LHCN-M2 (cell line): ENCODE data around the gene TMEM186. TPM values are rescaled to one million over a fixed set of nuclear protein-coding genes. Genes with fewer than 3 reads are reported as not detected.
"Not testable (repeated sequence)": the region's sequence is repeated elsewhere in the genome, so short reads cannot be mapped to it uniquely, and the experiment has no call there.

Experiments used
- DNase-seq: peaks from one replicate; pipeline ENCODE4 v3.0.0-alpha.2; 2012; ENCODE audit warnings: low read depth
- total RNA-seq: library from RNA; depleted of rRNA; stranded (reverse); fragments of >200 nt; gene quantifications from 2 replicates; pipeline ENCODE4 v1.2.3, GENCODE V29; 2014

TMEM186 gene
- total RNA-seq, 1 experiment from 2014 or later: 4.4 TPM

DNA sequence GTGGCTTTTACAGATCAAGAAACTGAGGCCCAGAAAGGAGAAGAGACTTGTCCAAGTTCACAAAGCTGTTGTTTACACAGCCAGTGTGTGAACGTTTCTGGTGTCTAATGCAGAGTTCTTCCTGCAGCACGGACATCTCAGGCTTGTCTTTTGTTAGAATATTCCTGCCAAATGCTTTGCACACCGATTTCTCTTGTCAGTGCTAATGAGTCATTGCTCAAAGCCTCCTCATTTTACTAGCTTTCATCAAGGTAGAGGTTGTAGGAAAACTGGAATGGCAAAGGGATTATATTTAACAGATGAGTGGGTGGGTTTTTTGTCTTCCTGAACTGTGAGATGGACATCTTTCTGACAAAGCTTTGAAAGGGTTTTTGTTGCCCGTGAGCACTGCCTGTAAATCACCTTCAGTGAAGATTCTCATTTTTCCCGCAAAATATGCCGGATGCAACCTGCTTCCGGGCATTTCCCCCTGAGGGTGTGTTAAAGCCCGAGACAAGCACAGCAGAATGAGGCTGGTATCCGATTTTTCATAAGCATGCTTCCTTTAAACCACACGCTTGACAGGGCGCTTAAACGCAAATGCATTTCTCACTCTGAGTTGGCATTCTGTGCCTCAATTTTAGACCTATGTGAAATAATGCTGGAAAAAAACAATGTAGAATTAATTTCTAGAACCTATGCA is 14.9 kb upstream of the TMEM186 start:
- no peak for DNase-seq

GRCh38 chr16:8808613-8809353 is 11.3 kb upstream of the TMEM186 start:
- DNase-seq: no peak

DNA sequence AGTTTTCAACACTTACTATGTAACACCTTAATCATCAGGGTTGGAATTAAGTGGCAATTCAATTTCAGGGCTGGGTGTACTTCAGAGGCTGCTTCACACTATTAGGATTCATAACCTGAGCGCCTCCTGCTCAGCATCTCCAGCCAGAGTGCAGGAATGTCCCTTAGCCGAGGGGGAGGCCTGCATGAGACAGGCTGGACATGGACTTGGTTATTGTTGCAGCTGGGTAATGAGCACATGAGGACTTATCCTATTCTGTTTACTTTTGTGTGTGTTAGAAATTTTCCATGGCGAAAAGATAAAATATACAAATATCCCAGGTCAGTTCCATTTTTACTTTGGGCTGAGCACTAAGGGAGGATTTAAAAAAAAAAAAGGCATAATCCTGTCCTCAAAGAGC is 10.6 kb upstream of the TMEM186 start:
- DNase-seq: no peak

DNA sequence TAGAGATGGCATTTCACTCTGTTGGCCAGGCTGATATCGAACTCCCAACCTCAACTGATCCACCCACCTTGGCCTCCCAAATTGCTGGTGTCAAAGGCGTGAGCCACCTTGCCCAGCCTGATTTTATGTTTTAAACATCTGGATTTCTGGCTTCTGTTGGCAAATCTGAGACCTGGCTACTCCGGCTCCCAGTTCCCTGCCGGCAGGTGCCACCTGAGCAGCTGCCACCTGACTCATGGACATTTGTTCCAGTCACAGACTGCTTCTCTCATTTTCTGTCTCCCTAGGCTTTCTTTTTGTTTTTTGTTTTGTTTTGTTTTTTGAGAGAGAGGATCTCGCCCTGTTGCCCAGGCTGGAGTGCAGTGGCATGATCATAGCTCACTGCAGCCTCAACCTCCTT is 9.8 kb upstream of the TMEM186 start:
- DNase-seq: no peak

DNA sequence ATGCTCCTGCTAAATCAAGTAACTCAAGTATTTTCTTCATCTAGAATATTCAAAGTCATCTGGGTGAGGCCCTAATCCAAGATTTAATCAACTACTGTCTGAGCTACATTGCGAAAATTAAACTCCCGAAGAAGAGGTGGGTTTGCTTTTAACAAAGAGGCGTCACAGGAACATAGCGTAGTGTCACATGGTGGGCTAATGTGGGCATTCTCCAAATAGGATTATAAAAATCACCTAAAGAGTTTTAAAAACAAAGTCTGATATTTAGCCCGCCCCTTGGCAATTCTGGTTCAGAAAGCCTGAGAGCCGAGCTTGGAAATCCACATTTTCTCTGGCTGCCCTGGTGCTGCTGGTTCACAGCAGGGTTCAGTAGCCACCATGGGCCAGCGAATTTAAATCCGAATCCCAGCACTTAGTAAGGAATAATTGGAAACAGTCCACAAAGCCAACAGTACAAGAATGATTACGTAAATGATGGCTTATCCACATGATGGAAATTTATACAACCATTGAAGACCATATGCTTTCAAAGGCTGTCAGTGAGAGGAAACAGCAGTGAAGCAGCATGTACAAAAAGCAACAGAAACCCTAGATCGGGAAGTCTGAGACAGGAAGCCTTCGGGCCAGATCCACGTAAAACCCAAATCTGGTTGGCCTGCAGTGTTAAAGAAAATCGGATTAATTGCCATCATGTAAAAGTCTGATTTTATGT is 9.0 kb upstream of the TMEM186 start:
- DNase-seq: no peak

- DNase-seq: no peak
Measured at GRCh38 chr16:8804313-8804712, 6.9 kb upstream of the TMEM186 start.

- DNase-seq: not testable (repeated sequence)
Measured at GRCh38 chr16:8803733-8804132, 6.3 kb upstream of the TMEM186 start.

GRCh38 chr16:8801701-8802100 is 4.3 kb upstream of the TMEM186 start:
- no peak for DNase-seq

DNA sequence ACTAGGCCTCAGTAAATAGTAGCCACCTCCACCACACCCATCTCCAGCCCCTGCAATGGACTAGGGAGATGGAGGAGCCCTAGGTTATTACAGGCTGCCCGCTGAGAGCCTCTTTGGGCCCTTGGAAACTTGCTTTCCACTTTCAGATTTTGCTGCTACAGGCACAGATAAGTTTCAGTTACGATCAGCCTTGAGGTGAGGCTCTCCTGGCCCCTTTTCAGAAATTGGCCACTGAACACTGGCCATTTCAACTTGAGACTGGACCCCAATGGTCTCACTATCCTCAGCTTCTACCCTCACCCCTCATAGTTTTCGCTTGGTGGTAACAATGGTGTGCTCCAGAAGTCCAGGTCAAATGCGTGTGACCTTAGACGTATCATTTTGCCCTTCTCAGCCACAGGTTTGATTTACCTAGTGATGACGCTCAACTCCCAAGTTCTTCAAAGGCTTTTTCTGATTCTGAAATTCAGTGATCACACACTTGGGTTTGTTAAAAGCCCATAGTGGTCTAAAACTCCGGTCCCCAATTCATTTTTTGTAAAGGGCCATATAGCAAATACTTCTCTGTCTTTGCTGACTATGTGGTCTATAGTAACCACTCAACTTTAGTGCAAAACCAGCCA is 1.2 kb upstream of the TMEM186 start:
- DNase-seq: no peak

GRCh38 chr16:8798174-8798527 is 712 bp upstream of the TMEM186 start:
- peak; percentile 23 for DNase-seq

DNA sequence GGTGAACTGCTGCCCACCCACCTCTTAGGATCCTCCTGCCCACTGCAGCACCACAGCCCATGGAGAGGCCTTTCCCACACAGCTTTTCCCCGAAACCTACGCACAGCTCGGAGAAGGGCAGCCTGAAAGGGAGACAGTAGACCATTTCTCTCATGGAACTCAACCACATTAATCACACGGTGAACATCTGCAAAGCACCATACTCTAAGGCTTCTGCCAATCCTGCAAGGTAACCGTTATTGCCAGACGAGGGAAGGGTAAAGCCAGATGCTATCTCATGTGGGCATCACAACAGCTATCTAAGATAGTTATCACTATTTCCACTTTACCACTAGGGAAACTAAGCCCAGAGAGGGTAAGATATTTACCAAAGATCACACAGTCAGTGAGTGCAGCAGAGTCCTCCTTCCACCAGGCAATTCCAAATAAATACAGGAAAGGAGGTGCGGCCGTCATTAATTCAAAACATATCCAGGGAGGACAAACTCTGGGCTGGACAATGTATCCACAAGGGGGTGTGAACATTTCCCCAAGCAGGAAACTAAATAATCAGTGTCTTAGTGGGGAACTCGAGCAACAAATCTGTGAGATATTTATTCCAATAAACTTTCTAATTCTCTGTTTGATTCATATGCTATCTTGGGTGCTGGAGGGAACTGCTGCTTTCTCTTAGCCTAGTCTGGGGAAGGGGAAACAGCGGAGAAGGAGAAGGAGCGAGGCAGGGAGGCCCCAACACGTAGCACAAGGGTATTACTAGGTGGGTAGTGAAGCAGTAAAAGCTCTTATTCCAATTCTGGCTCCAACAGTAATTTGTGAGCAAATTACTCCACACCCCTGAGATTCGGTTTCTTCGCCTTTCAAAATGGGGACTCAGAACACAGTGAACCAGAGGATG is 723 bp downstream of the TMEM186 start:
- DNase-seq: no peak

GRCh38 chr16:8795818-8796217 is 1.6 kb downstream of the TMEM186 start:
- no peak for DNase-seq

- DNase-seq: no peak
Measured at GRCh38 chr16:8795091-8795490, 2.3 kb downstream of the TMEM186 start.

- no peak for DNase-seq
Measured at GRCh38 chr16:8788578-8789172, 8.8 kb downstream of the TMEM186 start.

- not testable (repeated sequence) for DNase-seq
Measured at GRCh38 chr16:8786316-8786715, 11.1 kb downstream of the TMEM186 start.

DNA sequence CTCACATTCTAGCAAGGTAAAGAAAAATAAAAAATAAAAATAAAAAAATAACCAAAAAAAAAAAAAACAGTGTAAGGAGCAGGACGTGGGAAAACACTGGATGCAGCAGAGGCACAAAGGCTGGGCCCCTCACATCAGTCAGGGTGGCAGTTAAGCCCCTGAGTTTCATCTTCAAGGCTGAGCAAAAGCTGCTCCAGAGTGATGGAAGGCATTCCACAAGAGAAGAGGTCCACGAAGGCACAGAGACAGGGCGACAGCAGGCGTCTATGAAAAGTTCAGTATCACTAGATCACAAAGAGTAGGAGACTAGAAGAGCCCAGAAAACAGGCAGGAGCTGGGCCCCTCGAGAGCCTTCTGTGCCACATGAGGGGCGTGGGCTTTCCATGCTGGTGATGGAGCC is 12.0 kb downstream of the TMEM186 start:
- DNase-seq: no peak

DNA sequence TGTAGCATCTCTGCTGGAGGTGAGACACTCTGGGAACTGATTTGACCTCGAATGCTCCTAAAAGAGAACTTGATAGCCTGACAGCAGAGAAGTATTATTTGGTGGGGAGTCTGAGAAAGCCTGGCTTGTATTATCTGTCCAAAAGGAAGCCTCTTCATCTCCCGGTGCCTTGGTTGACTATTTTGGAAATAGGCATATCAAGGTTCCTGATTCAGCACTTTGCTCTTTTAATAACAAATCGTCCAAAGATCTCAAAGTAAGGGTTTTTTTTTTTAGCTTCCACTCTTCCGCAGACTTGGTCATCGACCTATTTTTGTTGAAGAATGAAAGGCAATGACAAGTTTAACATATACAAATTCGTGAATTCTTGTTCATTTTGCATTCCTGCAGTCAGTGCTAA is 14.8 kb downstream of the TMEM186 start:
- DNase-seq: no peak

DNA sequence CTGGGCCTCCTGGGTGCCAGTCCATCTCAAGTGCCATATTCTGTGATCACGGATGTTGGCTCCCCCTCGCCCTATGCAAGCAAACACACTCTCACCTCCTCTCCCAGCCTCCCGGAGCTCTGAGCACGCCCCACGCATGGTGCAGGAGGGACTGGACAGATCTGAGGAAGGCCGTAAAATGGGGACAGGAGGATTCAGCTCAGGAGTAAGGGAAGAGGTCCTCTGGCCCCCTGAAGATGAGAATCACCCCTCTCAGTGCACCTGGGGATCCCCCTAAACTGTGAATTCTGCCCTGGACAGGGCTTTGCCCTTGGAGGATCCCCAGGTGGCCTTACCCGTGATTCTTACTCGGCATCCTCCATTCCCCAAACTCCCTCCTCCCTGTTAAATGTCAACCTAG is 15.6 kb downstream of the TMEM186 start:
- no peak for DNase-seq

DNA sequence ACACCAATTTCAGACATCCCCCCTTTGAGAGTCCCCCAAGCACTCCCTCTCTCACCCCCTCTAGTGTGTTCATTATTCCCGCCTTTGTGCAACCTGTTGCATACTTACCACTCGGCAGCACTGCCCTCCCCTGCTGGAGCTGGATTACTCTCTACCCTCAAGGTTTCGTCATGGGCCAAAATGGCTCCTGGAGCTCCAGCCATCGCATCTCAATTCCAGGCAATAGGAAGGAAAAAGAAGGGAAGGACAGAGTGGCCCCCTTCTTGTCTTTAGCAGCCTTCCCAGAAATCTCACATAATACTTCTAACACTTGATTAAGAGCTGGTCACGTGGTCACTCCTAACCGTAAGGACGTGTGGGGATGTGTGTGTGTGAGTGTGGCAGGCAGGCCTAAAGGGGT is 20.2 kb downstream of the TMEM186 start:
- DNase-seq: no peak

DNA sequence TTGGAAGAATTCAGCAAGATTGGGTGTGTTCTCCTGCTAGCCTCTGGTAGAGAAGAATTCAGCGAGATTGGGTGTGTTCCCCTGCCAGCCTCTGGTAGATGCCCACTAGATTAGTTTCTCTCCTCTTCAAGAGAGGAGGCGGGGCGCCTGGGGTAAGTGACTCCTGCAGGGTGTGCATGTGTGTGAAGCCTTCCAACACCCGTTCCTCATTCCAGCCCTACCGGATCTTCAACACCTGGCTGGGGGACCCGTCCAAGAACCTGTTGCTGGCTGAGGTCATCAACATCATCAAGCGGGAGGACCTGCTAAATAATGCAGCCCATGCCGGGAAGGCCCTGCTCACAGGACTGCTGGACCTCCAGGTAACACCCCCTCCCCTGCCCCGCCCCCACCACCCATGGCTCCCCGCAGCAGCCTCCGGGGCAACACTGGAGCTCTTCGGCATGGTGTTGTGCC is 21.3 kb downstream of the TMEM186 start:
- DNase-seq: no peak

DNA sequence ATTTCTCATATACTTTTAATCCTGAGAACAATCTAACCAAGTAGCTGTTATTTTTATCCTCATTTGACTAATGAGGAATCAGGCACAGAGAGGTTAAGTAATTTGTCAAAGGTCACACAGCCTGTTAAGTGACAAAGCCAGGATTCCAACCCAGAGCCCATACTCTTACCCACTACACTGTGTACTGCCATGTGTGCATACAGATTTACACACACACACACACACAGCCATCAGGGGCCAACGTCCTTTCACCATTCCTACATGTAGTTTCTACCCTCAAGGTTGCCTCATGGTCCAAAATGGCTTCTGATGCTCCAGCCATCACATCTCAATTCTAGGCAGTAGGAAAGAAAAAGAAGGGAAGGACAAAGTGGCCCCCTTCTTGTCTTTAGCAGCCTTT is 22.1 kb downstream of the TMEM186 start:
- DNase-seq: no peak
